ENCODE results near the gene C3.

C3 gene

DNA sequence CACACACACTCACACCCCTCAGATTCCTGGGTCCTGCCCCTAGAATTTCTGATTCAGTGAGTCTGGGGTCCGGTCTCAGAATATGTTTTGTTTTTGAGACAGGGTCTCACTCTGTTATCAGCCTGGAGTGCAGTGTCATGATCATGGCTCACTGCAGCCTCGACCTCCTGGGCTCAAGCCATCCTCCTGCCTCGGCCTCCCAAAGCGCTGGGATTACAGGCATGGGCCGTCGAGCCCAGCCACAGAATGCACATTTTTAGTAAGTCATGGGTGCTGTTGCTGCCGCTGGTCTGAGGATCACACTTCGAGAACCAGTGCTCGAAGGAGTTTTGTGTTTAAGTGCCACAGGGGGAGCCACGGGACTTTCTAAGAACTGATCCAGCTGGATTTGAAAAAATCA lies 28.4 kb downstream of the C3 start:
- no peak overlapping the region for H3K4me3 ChIP-seq (ENCODE audit: control insufficient read depth, low read depth, low read length)
- DNase-seq (ENCODE audit: low read depth), result no peak
- TF ChIP-seq CTCF (conservative IDR thresholded peaks at IDR 0.05; ENCODE audit: control insufficient read depth, insufficient read depth, low read depth, low read length), result no peak

DNA sequence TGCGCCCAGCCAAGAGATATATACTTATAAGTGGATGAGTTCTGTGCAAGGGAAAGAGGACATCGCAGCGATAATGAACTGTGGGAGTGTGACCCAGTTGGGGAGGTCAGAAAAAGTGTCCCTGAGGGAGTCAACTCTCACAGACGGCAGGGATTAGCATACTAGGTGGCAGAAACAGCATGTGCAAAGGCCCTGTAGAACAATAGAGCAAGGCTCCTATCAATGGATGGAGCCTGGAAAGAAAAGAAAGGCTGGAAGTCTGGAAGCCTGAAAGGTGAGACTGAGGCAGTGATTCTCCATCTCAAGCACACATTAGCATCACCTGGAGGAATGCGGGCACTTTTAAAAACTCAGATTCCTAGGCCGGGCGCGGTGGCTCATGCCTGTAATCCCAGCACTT lies 29.1 kb downstream of the C3 start:
- no peak for TF ChIP-seq CTCF (conservative IDR thresholded peaks at IDR 0.05; ENCODE audit: control insufficient read depth, insufficient read depth, low read depth, low read length)
- no peak overlapping the region for H3K4me3 ChIP-seq (ENCODE audit: control insufficient read depth, low read depth, low read length)
- DNase-seq (ENCODE audit: low read depth), result no peak

DNA sequence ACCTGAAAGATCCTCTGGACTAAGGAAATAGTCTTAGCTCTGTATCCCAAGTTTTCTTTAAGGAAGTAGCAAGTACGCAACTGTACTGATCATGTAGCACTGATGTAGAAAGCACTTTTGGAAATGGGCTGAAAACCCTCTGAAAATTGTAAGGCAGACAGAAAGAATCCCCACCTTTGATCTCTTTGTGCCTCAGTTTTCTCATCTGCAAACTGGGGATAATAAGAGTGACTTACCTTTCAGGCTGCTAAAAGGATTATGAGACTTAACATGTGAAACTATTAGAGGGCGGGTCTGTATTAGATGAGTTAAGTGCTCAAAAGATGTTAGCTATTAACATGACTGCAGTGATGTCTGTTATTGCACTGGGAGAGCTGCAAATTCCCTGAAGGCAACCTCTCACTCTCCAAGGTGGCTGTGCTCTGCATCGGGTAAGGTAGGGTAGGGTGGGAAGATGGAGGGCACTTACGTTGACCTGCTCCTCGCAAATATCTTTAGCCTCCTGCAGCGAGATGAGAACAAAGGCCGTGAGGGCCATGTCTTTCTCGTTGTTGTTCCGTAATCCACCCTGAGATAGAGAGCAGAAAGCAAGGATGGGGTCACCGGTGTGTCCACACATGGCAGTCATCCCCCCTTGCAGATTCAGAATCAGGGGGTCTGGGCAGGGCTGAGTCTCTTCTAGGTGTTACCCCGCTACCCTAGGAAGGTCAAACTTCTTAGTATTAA lies 30.1 kb downstream of the C3 start:
- no peak for DNase-seq (ENCODE audit: low read depth)
- no peak for TF ChIP-seq CTCF (conservative IDR thresholded peaks at IDR 0.05; ENCODE audit: control insufficient read depth, insufficient read depth, low read depth, low read length)
- H3K4me3 ChIP-seq (ENCODE audit: control insufficient read depth, low read depth, low read length), result no peak overlapping the region

DNA sequence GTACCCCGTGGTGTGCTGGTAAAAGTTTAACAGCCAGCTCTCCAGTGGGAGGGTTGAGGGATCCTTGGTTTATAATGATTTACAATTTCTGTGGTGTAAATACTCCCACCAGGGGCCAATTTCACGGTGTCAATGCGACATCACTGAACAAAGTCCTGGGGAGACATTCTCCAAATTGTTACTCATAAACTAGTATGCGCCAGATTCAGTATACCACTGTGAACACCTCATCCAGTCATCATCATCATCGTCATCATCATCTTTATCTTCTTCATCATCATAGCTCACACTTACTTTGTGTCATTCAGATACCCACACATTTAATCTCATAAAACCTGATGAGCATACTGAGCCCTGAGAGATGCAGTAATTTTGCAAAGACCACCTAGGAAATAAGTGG lies 33.3 kb downstream of the C3 start:
- DNase-seq (ENCODE audit: low read depth), result no peak
- no peak overlapping the region for H3K4me3 ChIP-seq (ENCODE audit: control insufficient read depth, low read depth, low read length)
- no peak for TF ChIP-seq CTCF (conservative IDR thresholded peaks at IDR 0.05; ENCODE audit: control insufficient read depth, insufficient read depth, low read depth, low read length)

DNA sequence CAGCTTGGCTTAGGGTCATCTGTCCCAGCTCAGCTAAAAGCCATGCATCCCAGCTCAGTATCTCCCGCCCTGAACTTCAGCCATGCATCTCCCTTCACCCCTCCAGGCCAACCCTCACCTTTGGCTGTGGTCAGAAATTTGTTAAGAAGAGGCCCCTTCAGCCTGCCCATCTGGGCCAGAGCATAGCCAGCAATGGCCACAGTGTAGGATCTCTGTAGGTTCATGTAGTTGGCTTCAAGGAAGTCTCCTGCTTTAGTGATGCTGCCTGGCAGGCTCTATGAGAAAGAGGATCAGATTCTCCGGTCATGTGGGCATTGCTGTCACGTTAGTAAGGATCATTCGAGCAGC lies 33.8 kb downstream of the C3 start:
- TF ChIP-seq CTCF (conservative IDR thresholded peaks at IDR 0.05; ENCODE audit: control insufficient read depth, insufficient read depth, low read depth, low read length), result no peak
- H3K4me3 ChIP-seq (ENCODE audit: control insufficient read depth, low read depth, low read length), result no peak overlapping the region
- DNase-seq (ENCODE audit: low read depth), result no peak

DNA sequence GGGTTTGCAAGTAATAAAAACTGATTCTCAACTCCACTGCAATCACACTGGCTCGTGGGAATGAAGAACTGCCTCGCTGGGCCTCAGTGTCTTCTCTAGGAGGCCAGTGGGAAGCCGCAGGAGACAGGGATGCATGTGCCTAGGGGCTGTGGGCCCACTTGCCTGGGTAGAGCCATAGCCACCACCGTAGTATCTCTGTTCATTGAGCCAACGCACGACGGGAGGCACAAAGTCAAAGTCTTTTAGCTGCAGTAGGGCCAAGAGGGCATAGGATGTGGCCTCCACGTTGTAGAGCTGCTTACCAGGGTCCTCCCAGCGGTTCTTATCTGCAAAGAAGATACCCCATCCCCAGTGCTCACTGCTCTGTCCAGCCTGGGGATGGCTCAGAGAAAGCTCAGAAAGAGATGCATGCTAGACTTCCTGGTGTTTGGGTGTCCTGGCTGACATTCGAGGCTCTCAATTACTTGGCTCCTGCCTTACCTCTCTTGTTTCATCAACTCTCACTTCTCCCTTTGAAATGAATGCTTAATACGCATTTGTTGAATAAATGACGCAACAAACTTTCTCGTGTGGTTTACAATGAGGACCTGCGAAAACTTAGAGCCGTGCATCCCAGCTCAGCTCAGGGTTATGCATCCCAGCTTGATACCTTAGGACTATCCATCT lies 34.4 kb downstream of the C3 start:
- TF ChIP-seq CTCF (conservative IDR thresholded peaks at IDR 0.05; ENCODE audit: control insufficient read depth, insufficient read depth, low read depth, low read length), result no peak
- H3K4me3 ChIP-seq (ENCODE audit: control insufficient read depth, low read depth, low read length), result no peak overlapping the region
- DNase-seq (ENCODE audit: low read depth), result no peak

All from fibroblast of mammary gland (primary cell).